H9 (cell line): ENCODE results near the gene TPPP2. TPM values are rescaled to one million over a fixed set of nuclear protein-coding genes. Genes with fewer than 3 reads are reported as not detected.
A peak's percentile ranks its signal among the peaks of the same experiment; 100 is the strongest.

ENCODE experiments used
- DNase-seq: peaks from one replicate; pipeline ENCODE4 v3.0.0-alpha.2; 2017
- H2AFZ ChIP-seq: one replicate; pipeline ENCODE4 v1.6.1; 2013; ENCODE audit warnings: mild to moderate bottlenecking, low read length, control low read depth, moderate library complexity
- H2AK5ac ChIP-seq: 2 replicates; pipeline ENCODE4 v1.6.1; 2013; ENCODE audit warnings: low read length, control low read depth, mixed read lengths; ENCODE audit not compliant: insufficient read length
- H2BK120ac ChIP-seq: one replicate; pipeline ENCODE4 v1.6.1; 2013; ENCODE audit warnings: low read depth, mild to moderate bottlenecking, low read length, control low read depth, inconsistent platforms; ENCODE audit not compliant: poor library complexity, severe bottlenecking
- H2BK12ac ChIP-seq: 2 replicates; pipeline ENCODE4 v1.6.1; 2013; ENCODE audit warnings: low read length, control low read depth, mixed read lengths, low read depth; ENCODE audit not compliant: insufficient read length
- H2BK15ac ChIP-seq: 2 replicates; pipeline ENCODE4 v1.6.1; 2013; ENCODE audit warnings: low read depth, low read length, control low read depth
- H2BK20ac ChIP-seq: one replicate; pipeline ENCODE4 v1.6.1; 2013; ENCODE audit warnings: low read depth, mild to moderate bottlenecking, low read length, control low read depth, inconsistent platforms; ENCODE audit not compliant: poor library complexity, severe bottlenecking
- H2BK5ac ChIP-seq: 2 replicates; pipeline ENCODE4 v1.6.1; 2013; ENCODE audit warnings: low read length, control low read depth, mixed read lengths; ENCODE audit not compliant: insufficient read length
- H3K14ac ChIP-seq: 2 replicates; pipeline ENCODE4 v1.6.1; 2013; ENCODE audit warnings: low read length, control low read depth; ENCODE audit not compliant: insufficient read depth
- H3K18ac ChIP-seq: 2 replicates; pipeline ENCODE4 v1.6.1; 2013; ENCODE audit warnings: low read depth, mild to moderate bottlenecking, mixed read lengths, low read length, control low read depth; ENCODE audit not compliant: insufficient read length
- H3K23ac ChIP-seq: 2 replicates; pipeline ENCODE4 v1.6.1; 2013; ENCODE audit warnings: low read length, control low read depth, mixed read lengths, low read depth; ENCODE audit not compliant: insufficient read length
- H3K23me2 ChIP-seq: 2 replicates; pipeline ENCODE4 v1.6.1; 2013; ENCODE audit warnings: low read depth, mild to moderate bottlenecking, mixed read lengths, low read length, control low read depth; ENCODE audit not compliant: insufficient read length, poor library complexity, severe bottlenecking
- H3K27ac ChIP-seq: 2 replicates; pipeline ENCODE4 v1.5.1; 2013; ENCODE audit warnings: low read length, control low read depth, mixed read lengths, low read depth; ENCODE audit not compliant: insufficient read length
- H3K27me3 ChIP-seq: 2 replicates; pipeline ENCODE4 v1.6.1; 2013; ENCODE audit warnings: low read length, control low read depth, inconsistent platforms; ENCODE audit not compliant: insufficient read depth
- H3K4ac ChIP-seq: 2 replicates; pipeline ENCODE4 v1.6.1; 2013; ENCODE audit warnings: low read depth, mild to moderate bottlenecking, control low read depth, inconsistent platforms, low read length, moderate library complexity
- H3K4me1 ChIP-seq: 2 replicates; pipeline ENCODE4 v1.6.1; 2013; ENCODE audit warnings: low read length, control low read depth, inconsistent platforms; ENCODE audit not compliant: insufficient read depth
- H3K4me2 ChIP-seq: 2 replicates; pipeline ENCODE4 v1.6.1; 2013; ENCODE audit warnings: low read length, control low read depth, mixed read lengths; ENCODE audit not compliant: insufficient read length, insufficient read depth
- H3K56ac ChIP-seq: 2 replicates; pipeline ENCODE4 v1.6.1; 2013; ENCODE audit warnings: low read depth, mild to moderate bottlenecking, mixed read lengths, low read length, control low read depth; ENCODE audit not compliant: insufficient read length
- H3K79me1 ChIP-seq: 2 replicates; pipeline ENCODE4 v1.6.1; 2013; ENCODE audit warnings: low read depth, mild to moderate bottlenecking, moderate library complexity, low read length, control low read depth, inconsistent platforms; ENCODE audit not compliant: insufficient read depth, poor library complexity, severe bottlenecking
- H3K79me2 ChIP-seq: 2 replicates; pipeline ENCODE4 v1.6.1; 2013; ENCODE audit warnings: low read length, control low read depth, inconsistent platforms; ENCODE audit not compliant: insufficient read depth
- H3K9ac ChIP-seq: 2 replicates; pipeline ENCODE4 v1.6.1; 2013; ENCODE audit warnings: low read length, control low read depth, mixed read lengths; ENCODE audit not compliant: insufficient read length; ENCODE audit errors: extremely low read depth
- H3K9me3 ChIP-seq: one replicate; pipeline ENCODE4 v1.6.1; 2013; ENCODE audit warnings: low read depth, low read length, inconsistent platforms; ENCODE audit not compliant: control insufficient read depth
- H3T11ph ChIP-seq: one replicate; pipeline ENCODE4 v1.6.1; 2013; ENCODE audit warnings: mild to moderate bottlenecking, low read length, control low read depth, inconsistent platforms
- H4K20me1 ChIP-seq: one replicate; pipeline ENCODE4 v1.6.1; 2013; ENCODE audit not compliant: control insufficient read depth, insufficient read length, insufficient read depth
- H4K5ac ChIP-seq: 2 replicates; pipeline ENCODE4 v1.6.1; 2013; ENCODE audit warnings: low read depth, mild to moderate bottlenecking, mixed read lengths, low read length, control low read depth; ENCODE audit not compliant: insufficient read length
- H4K8ac ChIP-seq: replicated peaks from 2 replicates; pipeline ENCODE4 v1.6.1; 2013; ENCODE audit warnings: low read length, control low read depth, mixed read lengths, low read depth; ENCODE audit not compliant: insufficient read length
- H4K91ac ChIP-seq: 2 replicates; pipeline ENCODE4 v1.6.1; 2013; ENCODE audit warnings: low read depth, mild to moderate bottlenecking, moderate library complexity, mixed read lengths, low read length, control low read depth; ENCODE audit not compliant: insufficient read length
- H3K27ac Mint-ChIP-seq, 3 experiments: 2 replicates in 2 of 3; 3 replicates in 1 of 3; pipeline ENCODE4 v1.8.0; 2020 to 2021; ENCODE audit warnings: mixed read lengths in 3 of 3, mild to moderate bottlenecking in 1 of 3, moderate library complexity in 1 of 3
- H3K27me3 Mint-ChIP-seq: 2 replicates; pipeline ENCODE4 v1.8.0; 2021; ENCODE audit warnings: low read depth, mild to moderate bottlenecking, moderate library complexity, mixed read lengths
- H3K36me3 Mint-ChIP-seq, 3 experiments: 2 replicates in 2 of 3; 3 replicates in 1 of 3; pipeline ENCODE4 v1.8.0; 2020 to 2021; ENCODE audit warnings: low read depth in 3 of 3, mixed read lengths in 3 of 3; ENCODE audit not compliant: insufficient read depth in 1 of 3
- H3K4me1 Mint-ChIP-seq, 2 experiments: 2 replicates each; pipeline ENCODE4 v1.8.0; 2020; ENCODE audit warnings: mixed read lengths in 2 of 2
- H3K4me3 Mint-ChIP-seq, 2 experiments: 2 replicates in 1 of 2; 3 replicates in 1 of 2; pipeline ENCODE4 v1.8.0; 2020 to 2021; ENCODE audit warnings: mild to moderate bottlenecking in 2 of 2, mixed read lengths in 2 of 2, moderate library complexity in 1 of 2
- H3K9me3 Mint-ChIP-seq, 2 experiments: 2 replicates in 1 of 2; 3 replicates in 1 of 2; pipeline ENCODE4 v1.8.0; 2020; ENCODE audit warnings: mild to moderate bottlenecking in 2 of 2, mixed read lengths in 2 of 2, moderate library complexity in 1 of 2
- WGBS: extraction: QIAGEN DNeasy Blood & Tissue Kit; methylation state at CpG from one replicate; pipeline ENCODE4 v1.1.7; 2013; ENCODE audit warnings: missing lambda C conversion rate, low lambda C conversion rate, mixed read lengths; ENCODE audit not compliant: insufficient read length; ENCODE audit errors: extremely low coverage; 5-methylcytosine and 5-hydroxymethylcytosine counted together
- total RNA-seq: library from RNA; stranded (reverse); gene quantifications from 2 replicates; pipeline ENCODE4 v1.2.1, GENCODE V29; 2021
- TF ChIP-seq, protein P1 (sequence below): fragments of 200-600 bp; sonication (generic); conservative IDR thresholded peaks from 3 replicates; pipeline ENCODE4 v1.8.0; 2021; ENCODE audit warnings: antibody characterized with exemption, mild to moderate bottlenecking

TPPP2 gene
- total RNA-seq, 1 experiment from 2014 or later: not detected

DNA sequence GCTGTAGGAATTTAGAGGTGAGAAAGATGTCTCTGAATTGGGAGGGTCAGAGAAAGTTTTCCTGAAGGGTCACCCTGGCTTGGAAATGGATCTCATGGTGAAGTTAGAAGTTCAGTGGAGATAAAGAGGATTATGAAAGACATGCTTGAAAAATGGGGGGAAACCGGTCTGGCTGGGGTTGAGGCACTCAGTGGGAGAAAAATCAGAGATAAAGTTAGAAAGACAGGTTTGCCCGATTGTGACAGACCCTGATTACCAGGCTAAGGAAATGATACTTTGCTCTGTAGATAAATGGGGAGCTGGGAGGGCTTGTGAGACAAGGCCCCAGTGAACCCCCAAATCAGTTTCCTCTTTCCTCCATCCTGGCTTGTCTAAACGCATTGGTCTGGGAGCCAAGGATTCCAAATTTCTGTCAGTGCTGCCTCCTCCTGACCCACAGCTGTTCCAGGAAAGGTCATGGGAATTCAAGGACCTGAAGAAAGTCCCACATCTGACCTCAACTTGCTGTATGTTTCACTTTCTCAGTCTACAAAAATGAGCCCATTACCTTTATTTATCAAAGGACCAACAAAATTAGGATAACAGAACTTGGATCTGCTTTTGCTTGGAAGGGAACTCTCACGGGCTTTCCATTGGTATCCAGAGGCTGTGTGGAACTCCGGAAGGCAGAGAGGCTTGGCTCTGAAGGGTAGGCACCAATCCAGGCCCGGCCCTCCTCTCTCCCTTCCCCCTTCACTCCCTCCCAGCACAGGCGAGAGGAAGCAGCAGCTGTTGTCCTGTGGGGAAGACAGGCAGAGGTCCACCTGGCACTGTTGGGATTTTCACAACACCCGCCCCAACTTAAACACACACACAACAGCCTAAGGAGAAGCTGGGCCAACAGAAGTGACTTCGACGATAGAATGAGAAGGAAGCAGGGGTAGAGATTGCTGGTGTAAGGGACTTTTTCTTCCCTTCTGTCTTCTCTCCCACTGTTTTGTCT is 8.7 kb downstream of the TPPP2 start:
- Mint-ChIP-seq H3K4me1 (peaks cover 24 to 26% of the 10 kb centered on the region in 2 experiments), H3K9me3 (no peaks in the 10 kb centered on the region), H3K4me3 (no peak overlapping the region; a peak in 1 of 5 replicates), H3K36me3 (no peaks in the 10 kb centered on the region), H3K27me3 (peaks cover 33% of the 10 kb centered on the region), H3K27ac (no peak overlapping the region; a peak in 1 of 7 replicates)
- Histone ChIP-seq H2BK12ac (no peak overlapping the region), H3K18ac (no peak overlapping the region), H3K9ac (no peak overlapping the region), H3K23me2 (no peaks in the 10 kb centered on the region), H3K79me1 (no peaks in the 10 kb centered on the region), H2BK20ac (no peak overlapping the region), H3K4me2 (no peak overlapping the region), H4K91ac (no peak overlapping the region), H3K79me2 (no peaks in the 10 kb centered on the region), H3K9me3 (no peaks in the 10 kb centered on the region), H3K27ac (no peak overlapping the region), H4K20me1 (no peaks in the 10 kb centered on the region), H4K8ac (no peak overlapping the region), H3K23ac (no peak overlapping the region), H3K14ac (no peak overlapping the region), H3K4ac (no peak overlapping the region), H2BK5ac (no peak overlapping the region), H2AK5ac (no peak overlapping the region), H2AFZ (no peak overlapping the region), H3K56ac (no peak overlapping the region), H4K5ac (no peak overlapping the region), H3K4me1 (peaks cover 5% of the 10 kb centered on the region), H3T11ph (no peak overlapping the region), H2BK15ac (no peak overlapping the region), H3K27me3 (no peaks in the 10 kb centered on the region), H2BK120ac (no peak overlapping the region)
- TF ChIP-seq, protein P1, sequence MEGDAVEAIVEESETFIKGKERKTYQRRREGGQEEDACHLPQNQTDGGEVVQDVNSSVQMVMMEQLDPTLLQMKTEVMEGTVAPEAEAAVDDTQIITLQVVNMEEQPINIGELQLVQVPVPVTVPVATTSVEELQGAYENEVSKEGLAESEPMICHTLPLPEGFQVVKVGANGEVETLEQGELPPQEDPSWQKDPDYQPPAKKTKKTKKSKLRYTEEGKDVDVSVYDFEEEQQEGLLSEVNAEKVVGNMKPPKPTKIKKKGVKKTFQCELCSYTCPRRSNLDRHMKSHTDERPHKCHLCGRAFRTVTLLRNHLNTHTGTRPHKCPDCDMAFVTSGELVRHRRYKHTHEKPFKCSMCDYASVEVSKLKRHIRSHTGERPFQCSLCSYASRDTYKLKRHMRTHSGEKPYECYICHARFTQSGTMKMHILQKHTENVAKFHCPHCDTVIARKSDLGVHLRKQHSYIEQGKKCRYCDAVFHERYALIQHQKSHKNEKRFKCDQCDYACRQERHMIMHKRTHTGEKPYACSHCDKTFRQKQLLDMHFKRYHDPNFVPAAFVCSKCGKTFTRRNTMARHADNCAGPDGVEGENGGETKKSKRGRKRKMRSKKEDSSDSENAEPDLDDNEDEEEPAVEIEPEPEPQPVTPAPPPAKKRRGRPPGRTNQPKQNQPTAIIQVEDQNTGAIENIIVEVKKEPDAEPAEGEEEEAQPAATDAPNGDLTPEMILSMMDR: no peak
- no CpG with 5 or more reads among the region's 10 CpGs for WGBS
- peak; percentile 77 for DNase-seq
